Breast epithelium (tissue), 3 donors: ENCODE measurements around the gene EWSR1.

Experiments
- CTCF ChIP-seq, 3 donors: fragments of 450-650 bp; IDR thresholded peaks; one replicate each; pipeline ENCODE4 v1.5.1; 2016 to 2017; ENCODE audit warnings: antibody characterized with exemption in 3 of 3, mild to moderate bottlenecking in 3 of 3, moderate library complexity in 3 of 3
- POLR2A ChIP-seq: fragments of 450-650 bp; IDR thresholded peaks from one replicate; pipeline ENCODE4 v1.6.1; 2016; ENCODE audit warnings: antibody characterized with exemption, mild to moderate bottlenecking, moderate library complexity

- TF ChIP-seq CTCF (IDR thresholded peaks at IDR 0.05), result no peak
- no peak for TF ChIP-seq POLR2A
Measured at GRCh38 chr22:29257751-29258181, 10.3 kb upstream of the EWSR1 start.
